Spleen (tissue), 11 donors: Measurements from ENCODE around the gene SORCS2. TPM values are rescaled to one million over a fixed set of nuclear protein-coding genes. Genes with fewer than 3 reads are reported as not detected.

Experiments
- DNase-seq: peaks from one replicate; pipeline ENCODE4 v3.0.0-alpha.2; 2020
- H3K27ac ChIP-seq, 8 donors: fragments of 200-600 bp; sonication (generic) in 7 of 8; 1 replicate in 4 of 8; 2 replicates in 4 of 8; pipeline versions ENCODE4 v1.5.0 to v1.8.0; 2016 to 2021; ENCODE audit warnings: inconsistent platforms in 4 of 8, mild to moderate bottlenecking in 4 of 8, moderate library complexity in 1 of 8
- H3K27me3 ChIP-seq, 7 donors: fragments of 200-600 bp; sonication (generic) in 6 of 7; replicated peaks in 1 of 7; 1 replicate in 4 of 7; 2 replicates in 3 of 7; pipeline versions ENCODE4 v1.5.0 to v1.8.0; 2016 to 2021; ENCODE audit warnings: inconsistent platforms in 3 of 7, mild to moderate bottlenecking in 1 of 7
- H3K36me3 ChIP-seq, 6 donors: fragments of 200-600 bp; sonication (generic) in 5 of 6; 1 replicate in 4 of 6; 2 replicates in 2 of 6; pipeline versions ENCODE4 v1.5.0 to v1.8.0; 2016 to 2021; ENCODE audit warnings: inconsistent platforms in 2 of 6
- H3K4me1 ChIP-seq, 6 donors: fragments of 200-600 bp; sonication (generic) in 5 of 6; 1 replicate in 3 of 6; 2 replicates in 3 of 6; pipeline versions ENCODE4 v1.5.0 to v1.8.0; 2016 to 2021; ENCODE audit warnings: inconsistent platforms in 3 of 6
- H3K4me3 ChIP-seq, 8 donors: fragments of 200-600 bp; sonication (generic) in 7 of 8; 1 replicate in 4 of 8; 2 replicates in 4 of 8; pipeline versions ENCODE4 v1.5.0 to v1.8.0; 2016 to 2021; ENCODE audit warnings: inconsistent platforms in 4 of 8, mild to moderate bottlenecking in 4 of 8, moderate library complexity in 2 of 8
- H3K9me3 ChIP-seq, 8 donors: fragments of 200-600 bp; sonication (generic) in 7 of 8; 1 replicate in 4 of 8; 2 replicates in 4 of 8; pipeline versions ENCODE4 v1.5.0 to v1.8.0; 2016 to 2021; ENCODE audit warnings: inconsistent platforms in 4 of 8
- CTCF ChIP-seq, 11 experiments: fragments of 200-600 bp in 7 of 11; fragments of 450-650 bp in 4 of 11; sonication (generic) in 4 of 11; IDR thresholded peaks in 8 of 11; conservative IDR thresholded peaks in 3 of 11; 1 replicate in 7 of 11; 2 replicates in 4 of 11; pipeline versions ENCODE4 v1.4.0 to v1.8.0; 2016 to 2021; ENCODE audit warnings: antibody characterized with exemption in 11 of 11, inconsistent platforms in 4 of 11, mild to moderate bottlenecking in 1 of 11
- POLR2A ChIP-seq, 3 donors: fragments of 450-650 bp; IDR thresholded peaks; one replicate each; pipeline ENCODE4 v1.5.1; 2017; ENCODE audit warnings: antibody characterized with exemption in 3 of 3, mild to moderate bottlenecking in 1 of 3
- POLR2AphosphoS5 ChIP-seq, 3 donors: sonication (generic); formaldehyde crosslinking; IDR thresholded peaks; one replicate each; pipeline ENCODE4 v1.5.1; 2017; ENCODE audit warnings: antibody characterized with exemption in 3 of 3
- WGBS, 5 donors: extraction: QIAGEN DNeasy Blood & Tissue Kit in 3 of 5; methylation state at CpG; one replicate each; pipeline versions ENCODE4 v1.1.5 to v1.1.7; 2013 to 2018; 5-methylcytosine and 5-hydroxymethylcytosine counted together
- intact Hi-C: fragments of 100-400 bp; cut with DNase I; formaldehyde crosslinking; loops from one replicate; pipeline ENCODE4 v1.15.0; 2023; ENCODE audit warnings: low total_unique reads
- polyA plus RNA-seq, 3 donors: library from polyadenylated mRNA; stranded (reverse); fragments of 200-250 nt; gene quantifications; one replicate each; pipeline ENCODE4 v1.2.1, GENCODE V29; 2013
- total RNA-seq, 7 donors: library from RNA; depleted of rRNA in 3 of 7; stranded (reverse); fragments of >200 nt in 3 of 7; fragmentation: NEBNext Ultra II Directional in 4 of 7; extraction: Animal tissue kit (Norgen Biotek cat#: 25700) in 4 of 7; gene quantifications; one replicate each; pipeline versions ENCODE4 v1.1.0 to v1.2.1, GENCODE V29; 2016 to 2021
- donor health status: healthy with polysubstance abuse.
- donor health status: DM: no; HTN: no; CAD: no; lungs with moderate emphysema.
- donor health status: DM: no; HTN: no; CAD: no.
- donor health status: Bipolar disorder and iron deficiency.
- donor health status: healthy.
- donor health status: DM: no; HTN: no; CAD: no.
- donor health status: DM: yes; HTN: yes; CAD: no.

The SORCS2 gene
- total and polyA plus RNA-seq, 10 donors = 0.33 to 1.6 (median 0.60) TPM

- H3K4me3 ChIP-seq = no peak overlapping the region
- WGBS, 5 donors = 75 to 90% (median 90%) methylated on average over 7 to 12 of the region's 12 CpGs
- H3K27ac ChIP-seq = no peak overlapping the region
- TF ChIP-seq POLR2AphosphoS5 (IDR thresholded peaks at IDR 0.05) = no peak
- TF ChIP-seq CTCF (IDR thresholded peaks at IDR 0.05 in 8 of 11, conservative IDR thresholded peaks at IDR 0.05 in 3 of 11) = no peak
- no peak for TF ChIP-seq POLR2A (IDR thresholded peaks at IDR 0.05)
- intact Hi-C loops = no loop called here
- no peak for DNase-seq
- H3K4me1 ChIP-seq = peaks cover 0 to 6% (median 0%) of the 10 kb centered on the region in 6 donors
- H3K36me3 ChIP-seq = no peaks in the 10 kb centered on the region
- H3K9me3 ChIP-seq = peaks cover 0 to 18% (median 12%) of the 10 kb centered on the region in 8 donors
- H3K27me3 ChIP-seq = peaks cover 0 to 91% (median under 1%) of the 10 kb centered on the region in 7 donors
These were observed 46.1 kb downstream of the SORCS2 start for GRCh38 chr4:7238300-7238960.

- H3K4me1 ChIP-seq = peaks cover 0 to 6% (median 0%) of the 10 kb centered on the region in 6 donors
- TF ChIP-seq POLR2A (IDR thresholded peaks at IDR 0.05) = no peak
- no peak overlapping the region for H3K27ac ChIP-seq
- H3K4me3 ChIP-seq = no peak overlapping the region
- H3K9me3 ChIP-seq = peaks cover 0 to 18% (median 12%) of the 10 kb centered on the region in 8 donors
- H3K27me3 ChIP-seq = peaks cover 0 to 93% (median 0%) of the 10 kb centered on the region in 7 donors
- no peak for DNase-seq
- WGBS, 5 donors = 74 to 92% (median 83%) methylated on average over 14 to 15 of the region's 15 CpGs
- intact Hi-C loops = no loop called here
- no peaks in the 10 kb centered on the region for H3K36me3 ChIP-seq
These were observed 46.9 kb downstream of the SORCS2 start for GRCh38 chr4:7239101-7239820.

- intact Hi-C loops = no loop called here
- TF ChIP-seq POLR2AphosphoS5 (IDR thresholded peaks at IDR 0.05) = no peak
- TF ChIP-seq CTCF (IDR thresholded peaks at IDR 0.05 in 8 of 11, conservative IDR thresholded peaks at IDR 0.05 in 3 of 11) = no peak
- TF ChIP-seq POLR2A (IDR thresholded peaks at IDR 0.05) = no peak
- Histone ChIP-seq H3K27ac (no peak overlapping the region), H3K4me1 (peaks cover 0 to 1% (median 0%) of the 10 kb centered on the region in 6 donors), H3K36me3 (no peaks in the 10 kb centered on the region), H3K4me3 (no peak overlapping the region), H3K27me3 (peaks cover 0 to 95% (median 0%) of the 10 kb centered on the region in 7 donors), H3K9me3 (peaks cover 0 to 18% (median 12%) of the 10 kb centered on the region in 8 donors)
- WGBS, 5 donors = 60 to 71% (median 65%) methylated on average over 13 of the region's 13 CpGs
- no peak for DNase-seq
These were observed 47.5 kb downstream of the SORCS2 start for GRCh38 chr4:7239844-7240243.

- 63 to 68% (median 63%) methylated on average over 12 of the region's 12 CpGs for WGBS, 5 donors
- Histone ChIP-seq H3K36me3 (no peaks in the 10 kb centered on the region), H3K27ac (no peak overlapping the region), H3K9me3 (peaks cover 0 to 18% (median 12%) of the 10 kb centered on the region in 8 donors), H3K4me1 (no peaks in the 10 kb centered on the region), H3K4me3 (no peak overlapping the region), H3K27me3 (peaks cover 0 to 95% (median 0%) of the 10 kb centered on the region in 7 donors)
- TF ChIP-seq CTCF (IDR thresholded peaks at IDR 0.05 in 8 of 11, conservative IDR thresholded peaks at IDR 0.05 in 3 of 11) (no peak), POLR2AphosphoS5 (IDR thresholded peaks at IDR 0.05) (no peak), POLR2A (IDR thresholded peaks at IDR 0.05) (no peak)
- DNase-seq = no peak
- intact Hi-C loops = no loop called here
These were observed 48.0 kb downstream of the SORCS2 start for GRCh38 chr4:7240306-7240705.
